Fibroblast of pulmonary artery (primary cell): ENCODE results near the gene FUT7.
A peak's percentile ranks its signal among the peaks of the same experiment; 100 is the strongest.

Source experiments
- DNase-seq: peaks from one replicate; pipeline ENCODE4 v3.0.0-alpha.2; 2010; ENCODE audit warnings: low read depth
- H3K4me3 ChIP-seq: replicated peaks from 2 replicates; pipeline ENCODE4 v1.5.1; 2011; ENCODE audit warnings: low read depth, mild to moderate bottlenecking, control low read depth, low read length, moderate library complexity
- CTCF ChIP-seq: IDR thresholded peaks from 2 replicates; pipeline ENCODE4 v1.5.1; 2011; ENCODE audit warnings: mild to moderate bottlenecking, control low read depth, low read length, inconsistent platforms; ENCODE audit errors: missing control alignments

The FUT7 gene

GRCh38 chr9:137052293-137052692 lies 20.4 kb upstream of the FUT7 start:
- no peak for TF ChIP-seq CTCF
- H3K4me3 ChIP-seq: no peak overlapping the region
- DNase-seq: no peak

- DNase-seq: no peak
- no peak overlapping the region for H3K4me3 ChIP-seq
- TF ChIP-seq CTCF: no peak
These were observed 19.3 kb upstream of the FUT7 start for GRCh38 chr9:137051145-137051724.

GRCh38 chr9:137050570-137050969 lies 18.7 kb upstream of the FUT7 start:
- H3K4me3 ChIP-seq: no peak overlapping the region
- no peak for TF ChIP-seq CTCF
- no peak for DNase-seq

GRCh38 chr9:137049544-137050449 lies 17.9 kb upstream of the FUT7 start:
- peak; percentile 52 for DNase-seq
- no peak overlapping the region for H3K4me3 ChIP-seq
- TF ChIP-seq CTCF: peak; percentile 51

- DNase-seq: no peak
- H3K4me3 ChIP-seq: no peak overlapping the region
- TF ChIP-seq CTCF: no peak
These were observed 17.0 kb upstream of the FUT7 start for GRCh38 chr9:137048655-137049543.

GRCh38 chr9:137046088-137046787 lies 14.3 kb upstream of the FUT7 start, which contains the start of gene NPDC1:
Gene NPDC1, minus strand, starts transcription at chr9:137046177. Its CDS starts 188 bp downstream, at chr9:137045989.
- DNase-seq: peak; percentile 69
- peak; percentile 74 for TF ChIP-seq CTCF
- H3K4me3 ChIP-seq: peak within 1 kb of the TSS; percentile 57
